Stimulated activated effector memory CD8-positive, alpha-beta T cell treated with anti-CD3 and anti-CD28 coated beads, Interleukin-12 subunit alpha, Interleukin-12 subunit beta, amount 100 ng/mL, for 72 hours (primary cell): ENCODE results near the gene AFAP1.

Source experiments
- ATAC-seq: fragments of 150-1000 bp; cut with Tn5 transposase; 2 replicates; pipeline ENCODE4 v1.10.0; 2021
- DNase-seq, 2 donors: peaks; one replicate each; pipeline ENCODE4 v3.0.0; 2021 to 2022; ENCODE audit warnings: low spot score in 2 of 2
- H3K27ac Mint-ChIP-seq: one replicate; pipeline ENCODE4 v1.8.0; 2022; ENCODE audit warnings: mild to moderate bottlenecking, mixed read lengths
- H3K36me3 Mint-ChIP-seq: one replicate; pipeline ENCODE4 v1.8.0; 2022; ENCODE audit warnings: mild to moderate bottlenecking, mixed read lengths
- H3K4me1 Mint-ChIP-seq: one replicate; pipeline ENCODE4 v1.8.0; 2022; ENCODE audit warnings: mixed read lengths
- H3K4me3 Mint-ChIP-seq: one replicate; pipeline ENCODE4 v1.8.0; 2022; ENCODE audit warnings: mild to moderate bottlenecking, mixed read lengths
- H3K9me3 Mint-ChIP-seq: one replicate; pipeline ENCODE4 v1.8.0; 2022; ENCODE audit warnings: mixed read lengths

Gene AFAP1

GRCh38 chr4:7941965-7942496, 2.4 kb upstream of the AFAP1 start:
- H3K36me3 Mint-ChIP-seq, result no peaks in the 10 kb centered on the region
- DNase-seq (no peak), ATAC-seq (no peak)
- H3K4me1 Mint-ChIP-seq, result peaks cover 17% of the 10 kb centered on the region
- H3K9me3 Mint-ChIP-seq, result no peaks in the 10 kb centered on the region
- H3K4me3 Mint-ChIP-seq, result no peak overlapping the region
- H3K27ac Mint-ChIP-seq, result no peak overlapping the region

GRCh38 chr4:7941111-7941964, 1.7 kb upstream of the AFAP1 start:
- H3K27ac Mint-ChIP-seq, result peak overlapping the region; percentile 8
- ATAC-seq (no peak), DNase-seq (no peak)
- peaks cover 17% of the 10 kb centered on the region for H3K4me1 Mint-ChIP-seq
- no peaks in the 10 kb centered on the region for H3K36me3 Mint-ChIP-seq
- H3K4me3 Mint-ChIP-seq, result peak overlapping the region; percentile 61
- no peaks in the 10 kb centered on the region for H3K9me3 Mint-ChIP-seq

GRCh38 chr4:7938609-7939376, 868 bp downstream of the AFAP1 start:
- no peak for DNase-seq
- ATAC-seq, result no peak
- Mint-ChIP-seq H3K4me3 (peak overlapping the region; percentile 61), H3K4me1 (peaks cover 17% of the 10 kb centered on the region), H3K27ac (peak overlapping the region; percentile 50), H3K36me3 (no peaks in the 10 kb centered on the region), H3K9me3 (no peaks in the 10 kb centered on the region)

- DNase-seq (no peak), ATAC-seq (no peak)
- Mint-ChIP-seq H3K27ac (peak overlapping the region; percentile 50), H3K9me3 (no peaks in the 10 kb centered on the region), H3K36me3 (no peaks in the 10 kb centered on the region), H3K4me3 (peak overlapping the region; percentile 61), H3K4me1 (peaks cover 17% of the 10 kb centered on the region)
These were observed 1.4 kb downstream of the AFAP1 start for GRCh38 chr4:7938266-7938608.

- no peaks in the 10 kb centered on the region for H3K9me3 Mint-ChIP-seq
- no peaks in the 10 kb centered on the region for H3K36me3 Mint-ChIP-seq
- no peak overlapping the region for H3K4me3 Mint-ChIP-seq
- ATAC-seq (no peak), DNase-seq (no peak)
- no peak overlapping the region for H3K27ac Mint-ChIP-seq
- peaks cover 17% of the 10 kb centered on the region for H3K4me1 Mint-ChIP-seq
These were observed 2.7 kb downstream of the AFAP1 start for GRCh38 chr4:7937006-7937405.

GRCh38 chr4:7933651-7934510, 5.8 kb downstream of the AFAP1 start:
- no peaks in the 10 kb centered on the region for H3K36me3 Mint-ChIP-seq
- no peaks in the 10 kb centered on the region for H3K9me3 Mint-ChIP-seq
- H3K4me3 Mint-ChIP-seq, result no peak overlapping the region
- ATAC-seq (no peak), DNase-seq (no peak)
- H3K27ac Mint-ChIP-seq, result no peak overlapping the region
- peaks cover 12% of the 10 kb centered on the region for H3K4me1 Mint-ChIP-seq

GRCh38 chr4:7932287-7932686, 7.4 kb downstream of the AFAP1 start:
- H3K4me3 Mint-ChIP-seq, result no peak overlapping the region
- no peak for DNase-seq
- H3K36me3 Mint-ChIP-seq, result no peaks in the 10 kb centered on the region
- no peaks in the 10 kb centered on the region for H3K4me1 Mint-ChIP-seq
- H3K9me3 Mint-ChIP-seq, result no peaks in the 10 kb centered on the region
- no peak for ATAC-seq
- H3K27ac Mint-ChIP-seq, result no peak overlapping the region

- Mint-ChIP-seq H3K4me1 (peaks cover 7% of the 10 kb centered on the region), H3K4me3 (no peak overlapping the region), H3K36me3 (no peaks in the 10 kb centered on the region), H3K27ac (no peak overlapping the region), H3K9me3 (no peaks in the 10 kb centered on the region)
- ATAC-seq (no peak), DNase-seq (no peak)
These were observed 10.3 kb downstream of the AFAP1 start for GRCh38 chr4:7929118-7929951.

- ATAC-seq (no peak), DNase-seq (no peak)
- Mint-ChIP-seq H3K9me3 (no peaks in the 10 kb centered on the region), H3K27ac (no peak overlapping the region), H3K4me3 (no peak overlapping the region), H3K4me1 (peaks cover 10% of the 10 kb centered on the region), H3K36me3 (no peaks in the 10 kb centered on the region)
These were observed 10.9 kb downstream of the AFAP1 start for GRCh38 chr4:7928711-7929110.

GRCh38 chr4:7926822-7927221, 12.8 kb downstream of the AFAP1 start:
- DNase-seq (no peak), ATAC-seq (no peak)
- peaks cover 13% of the 10 kb centered on the region for H3K4me1 Mint-ChIP-seq
- H3K4me3 Mint-ChIP-seq, result no peak overlapping the region
- H3K27ac Mint-ChIP-seq, result no peak overlapping the region
- no peaks in the 10 kb centered on the region for H3K36me3 Mint-ChIP-seq
- H3K9me3 Mint-ChIP-seq, result no peaks in the 10 kb centered on the region

GRCh38 chr4:7924570-7924969, 15.1 kb downstream of the AFAP1 start:
- Mint-ChIP-seq H3K36me3 (no peaks in the 10 kb centered on the region), H3K4me3 (no peak overlapping the region), H3K27ac (no peak overlapping the region), H3K9me3 (no peaks in the 10 kb centered on the region), H3K4me1 (peaks cover 13% of the 10 kb centered on the region)
- no peak for DNase-seq
- no peak for ATAC-seq

- ATAC-seq (no peak), DNase-seq (no peak)
- Mint-ChIP-seq H3K4me1 (peaks cover 13% of the 10 kb centered on the region), H3K9me3 (no peaks in the 10 kb centered on the region), H3K36me3 (no peaks in the 10 kb centered on the region), H3K4me3 (no peak overlapping the region), H3K27ac (peak overlapping the region; percentile 81)
These were observed 15.5 kb downstream of the AFAP1 start for GRCh38 chr4:7924163-7924562.

GRCh38 chr4:7922466-7922865, 17.2 kb downstream of the AFAP1 start:
- DNase-seq, result no peak
- Mint-ChIP-seq H3K9me3 (no peaks in the 10 kb centered on the region), H3K36me3 (no peaks in the 10 kb centered on the region), H3K4me1 (peaks cover 23% of the 10 kb centered on the region), H3K4me3 (no peak overlapping the region), H3K27ac (no peak overlapping the region)
- ATAC-seq, result no peak

- no peak overlapping the region for H3K4me3 Mint-ChIP-seq
- peaks cover 38% of the 10 kb centered on the region for H3K4me1 Mint-ChIP-seq
- H3K36me3 Mint-ChIP-seq, result no peaks in the 10 kb centered on the region
- no peak for ATAC-seq
- no peaks in the 10 kb centered on the region for H3K9me3 Mint-ChIP-seq
- H3K27ac Mint-ChIP-seq, result peak overlapping the region; percentile 81
- no peak for DNase-seq
These were observed 20.7 kb downstream of the AFAP1 start for GRCh38 chr4:7918981-7919380.
